GM10266 (cell line): Measurements from ENCODE around the gene PSD2.

Experiments
- DNase-seq: peaks from one replicate; pipeline ENCODE4 v3.0.0; 2012; ENCODE audit errors: extremely low spot score
- CTCF ChIP-seq: IDR thresholded peaks from 2 replicates; pipeline ENCODE4 v1.5.1; 2012; ENCODE audit warnings: mild to moderate bottlenecking, low read depth; ENCODE audit not compliant: control insufficient read depth, insufficient read depth; ENCODE audit errors: missing control alignments

Gene PSD2

DNA sequence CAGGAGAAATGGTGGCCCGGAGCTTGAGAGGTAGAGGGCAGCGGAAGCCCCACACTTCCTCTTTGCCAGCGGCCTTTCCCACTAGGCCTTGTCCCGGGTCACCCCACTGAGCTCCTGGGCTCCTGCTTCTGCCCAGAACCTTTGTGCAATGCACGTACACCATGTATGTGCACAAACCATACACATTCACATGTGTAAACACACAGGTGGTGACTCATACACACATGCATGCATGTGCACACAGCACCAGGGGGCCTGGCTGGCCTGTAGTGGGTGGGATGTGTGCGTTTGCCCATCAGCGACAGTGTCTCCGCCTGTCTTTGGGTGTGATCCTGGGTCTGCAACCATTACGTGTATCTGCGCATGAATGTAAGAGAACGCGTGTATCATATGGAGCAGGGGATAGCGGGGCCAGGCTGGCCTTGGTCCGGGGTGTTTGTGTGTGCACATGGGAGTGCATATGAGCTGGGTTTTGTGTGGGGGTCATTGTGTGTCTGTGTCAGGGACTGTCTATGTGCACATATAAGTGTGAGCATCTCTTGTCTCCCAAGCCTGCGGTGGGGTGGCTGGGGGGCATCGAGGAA is 43.7 kb downstream of the PSD2 start:
- no peak for TF ChIP-seq CTCF
- no peak for DNase-seq

GRCh38 chr5:139839918-139840317 is 44.3 kb downstream of the PSD2 start:
- no peak for DNase-seq
- TF ChIP-seq CTCF: no peak

GRCh38 chr5:139841549-139841948 is 45.9 kb downstream of the PSD2 start:
- no peak for TF ChIP-seq CTCF

DNA sequence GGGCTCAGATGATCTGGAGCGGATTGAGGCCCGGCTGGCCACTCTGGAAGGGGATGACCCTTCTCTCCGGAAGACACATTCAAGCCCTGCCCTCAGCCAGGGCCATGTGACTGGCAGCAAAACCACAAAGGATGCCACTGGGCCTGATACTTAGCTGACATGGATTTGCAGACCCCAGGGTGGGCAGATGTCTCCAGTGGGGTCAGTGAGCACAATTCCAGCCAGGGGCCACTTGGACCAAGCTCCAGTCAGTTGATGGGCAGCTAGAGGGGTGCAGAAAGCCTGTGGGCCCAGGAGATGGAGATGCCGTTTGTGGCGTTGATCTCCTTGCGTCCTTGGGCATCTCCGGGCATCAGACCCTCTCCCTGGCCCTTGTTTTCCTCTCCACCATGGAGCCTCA is 46.7 kb downstream of the PSD2 start:
- TF ChIP-seq CTCF: no peak

More at GRCh38 chr5:139841549-139841948, 45.9 kb downstream of the PSD2 start:
- no peak for DNase-seq

GRCh38 chr5:139843991-139844390 is 48.4 kb downstream of the PSD2 start:
- DNase-seq: peak; percentile 47
- TF ChIP-seq CTCF: no peak

More for the DNA sequence above, 46.7 kb downstream of the PSD2 start:
- no peak for DNase-seq

DNA sequence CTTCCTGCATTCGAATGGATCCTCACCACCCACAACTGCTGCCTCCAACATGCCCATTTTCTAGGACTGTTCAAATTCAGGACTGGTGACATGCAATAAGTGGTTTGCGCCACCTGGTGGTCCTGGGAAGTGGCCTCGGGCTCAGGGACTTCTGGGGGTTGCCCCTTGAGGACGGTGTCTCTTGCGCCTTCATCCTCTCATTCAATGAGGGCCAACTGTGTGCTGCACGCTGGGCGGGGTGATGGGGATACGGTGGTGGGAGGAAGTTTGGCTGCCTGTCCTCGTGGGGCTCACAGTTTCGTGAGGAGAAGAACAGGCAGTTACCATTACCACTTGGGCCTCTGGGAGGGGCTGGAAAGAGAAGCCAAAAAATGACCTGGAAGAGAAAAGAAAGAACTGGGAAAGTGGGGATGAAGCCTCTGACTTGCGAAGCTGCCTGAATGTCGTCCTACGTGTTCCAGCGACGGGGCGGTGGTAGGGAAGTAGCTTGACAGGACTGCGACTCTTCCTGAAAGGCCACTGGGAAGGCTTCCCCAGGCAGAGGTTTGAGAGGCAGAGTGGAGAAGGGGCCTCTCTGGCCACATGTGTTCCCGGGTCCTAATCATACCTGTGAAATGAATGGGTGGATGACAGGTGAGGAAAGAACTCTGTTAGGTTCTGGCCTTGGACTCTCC is 49.0 kb downstream of the PSD2 start:
- peak; percentile 88 for DNase-seq

More for the DNA sequence above, 49.0 kb downstream of the PSD2 start:
- TF ChIP-seq CTCF: peak; percentile 84
